Neural progenitor cell (in vitro differentiated cells): ENCODE measurements around the gene PTPN14. TPM values are rescaled to one million over a fixed set of nuclear protein-coding genes. Genes with fewer than 3 reads are reported as not detected.

Experiments used
- DNase-seq: peaks from one replicate; pipeline ENCODE4 v3.0.0-alpha.2; 2016; ENCODE audit warnings: low spot score
- H2AFZ ChIP-seq: fragments of 200-600 bp; sonication (generic); replicated peaks from 2 replicates; pipeline ENCODE4 v1.6.1; 2016; ENCODE audit warnings: antibody characterized with exemption
- H3F3A ChIP-seq: fragments of 200-600 bp; sonication (generic); 2 replicates; pipeline ENCODE4 v1.6.1; 2016; ENCODE audit warnings: antibody characterized with exemption, low read depth
- H3K27ac ChIP-seq: fragments of 200-600 bp; sonication (generic); 2 replicates; pipeline ENCODE4 v1.5.1; 2016; ENCODE audit warnings: mild to moderate bottlenecking
- H3K27me3 ChIP-seq: fragments of 200-600 bp; sonication (generic); 2 replicates; pipeline ENCODE4 v1.6.1; 2016; ENCODE audit warnings: mild to moderate bottlenecking, moderate library complexity
- H3K36me3 ChIP-seq: fragments of 200-600 bp; sonication (generic); 2 replicates; pipeline ENCODE4 v1.5.1; 2016
- H3K4me1 ChIP-seq: fragments of 200-600 bp; sonication (generic); 2 replicates; pipeline ENCODE4 v1.6.1; 2016; ENCODE audit warnings: mixed run types
- H3K4me2 ChIP-seq: fragments of 200-600 bp; sonication (generic); 2 replicates; pipeline ENCODE4 v1.6.1; 2016
- H3K4me3 ChIP-seq: fragments of 200-600 bp; sonication (generic); 2 replicates; pipeline ENCODE4 v1.5.1; 2016
- H3K79me2 ChIP-seq: fragments of 200-600 bp; sonication (generic); 2 replicates; pipeline ENCODE4 v1.6.1; 2016; ENCODE audit warnings: low read depth
- H3K9ac ChIP-seq: fragments of 200-600 bp; sonication (generic); 2 replicates; pipeline ENCODE4 v1.6.1; 2016
- H3K9me3 ChIP-seq: fragments of 200-600 bp; sonication (generic); 2 replicates; pipeline ENCODE4 v1.5.1; 2016; ENCODE audit warnings: low read depth
- H4K20me1 ChIP-seq: fragments of 200-600 bp; sonication (generic); 2 replicates; pipeline ENCODE4 v1.6.1; 2016; ENCODE audit warnings: low read depth
- H3K27ac Mint-ChIP-seq: 3 replicates; pipeline ENCODE4 v1.8.0; 2021; ENCODE audit warnings: mixed read lengths
- H3K27me3 Mint-ChIP-seq: 2 replicates; pipeline ENCODE4 v1.8.0; 2022; ENCODE audit warnings: low read depth, mild to moderate bottlenecking, inconsistent platforms, moderate library complexity, mixed read lengths; ENCODE audit not compliant: insufficient read depth
- H3K36me3 Mint-ChIP-seq: 3 replicates; pipeline ENCODE4 v1.8.0; 2021; ENCODE audit warnings: mixed read lengths
- H3K4me1 Mint-ChIP-seq: 3 replicates; pipeline ENCODE4 v1.8.0; 2021; ENCODE audit warnings: mixed read lengths
- H3K4me3 Mint-ChIP-seq: 3 replicates; pipeline ENCODE4 v1.8.0; 2021; ENCODE audit warnings: mild to moderate bottlenecking, moderate library complexity, mixed read lengths
- H3K9me3 Mint-ChIP-seq: 3 replicates; pipeline ENCODE4 v1.8.0; 2020; ENCODE audit warnings: mixed read lengths
- EZH2 ChIP-seq: fragments of 200-600 bp; sonication (generic); IDR thresholded peaks from 2 replicates; pipeline ENCODE4 v1.6.1; 2017; ENCODE audit warnings: antibody characterized with exemption, mild to moderate bottlenecking, moderate library complexity
- EZH2phosphoT487 ChIP-seq: fragments of 200-600 bp; sonication (generic); IDR thresholded peaks from 2 replicates; pipeline ENCODE4 v1.6.1; 2017; ENCODE audit warnings: antibody characterized with exemption
- total RNA-seq: library from RNA; depleted of rRNA; stranded (reverse); fragments of >200 nt; gene quantifications from 2 replicates; pipeline ENCODE4 v1.2.3, GENCODE V29; 2015; ENCODE audit warnings: low replicate concordance
- TF ChIP-seq, protein P1 (sequence below): fragments of 200-600 bp; sonication (generic); IDR thresholded peaks from 2 replicates; pipeline ENCODE4 v1.5.1; 2017; ENCODE audit warnings: antibody characterized with exemption, mild to moderate bottlenecking

The PTPN14 gene
- total RNA-seq, 1 donor from 2014 or later: 28.3 TPM

DNA sequence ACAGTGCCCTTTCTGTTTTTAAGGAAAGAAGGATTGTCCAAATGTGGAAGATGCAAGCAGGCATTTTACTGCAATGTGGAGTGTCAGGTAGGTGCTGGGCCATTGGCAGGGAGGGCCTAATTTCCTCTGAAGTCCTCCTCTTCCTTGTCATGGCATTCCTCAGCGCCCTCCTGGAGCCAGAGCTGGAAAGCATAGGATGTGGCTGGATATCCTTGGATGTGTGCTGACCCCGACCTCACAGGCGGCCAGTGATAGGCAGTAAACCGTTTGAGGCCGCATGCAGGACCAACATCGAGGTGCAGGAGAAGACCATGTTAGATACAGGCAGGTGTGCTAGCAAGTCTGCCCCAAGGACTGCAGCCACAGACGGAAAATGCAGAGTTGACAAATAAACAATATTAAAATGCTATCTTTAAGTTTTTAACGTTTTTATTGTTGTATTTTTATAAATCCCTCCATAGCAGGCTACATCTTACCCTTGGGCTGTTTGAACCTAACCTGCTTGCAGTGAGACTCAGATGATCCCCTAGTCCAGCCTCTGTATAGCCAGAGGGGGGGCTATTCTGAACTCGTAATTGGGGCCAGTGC, 246.1 kb downstream of the PTPN14 start:
- H3F3A ChIP-seq: no peaks in the 10 kb centered on the region
- H3K9ac ChIP-seq: no peak overlapping the region
- H4K20me1 ChIP-seq: peaks cover 2% of the 10 kb centered on the region
- H3K36me3 ChIP-seq: no peaks in the 10 kb centered on the region
- Mint-ChIP-seq H3K4me3 (no peak overlapping the region), H3K4me1 (peaks cover 28% of the 10 kb centered on the region), H3K36me3 (no peaks in the 10 kb centered on the region), H3K27ac (no peak overlapping the region), H3K27me3 (peaks cover 5% of the 10 kb centered on the region), H3K9me3 (no peaks in the 10 kb centered on the region)
- H3K4me3 ChIP-seq: no peak overlapping the region
- DNase-seq: no peak
- H3K27ac ChIP-seq: no peak overlapping the region
- TF ChIP-seq EZH2phosphoT487 (no peak), EZH2 (no peak)
- TF ChIP-seq, protein P1, sequence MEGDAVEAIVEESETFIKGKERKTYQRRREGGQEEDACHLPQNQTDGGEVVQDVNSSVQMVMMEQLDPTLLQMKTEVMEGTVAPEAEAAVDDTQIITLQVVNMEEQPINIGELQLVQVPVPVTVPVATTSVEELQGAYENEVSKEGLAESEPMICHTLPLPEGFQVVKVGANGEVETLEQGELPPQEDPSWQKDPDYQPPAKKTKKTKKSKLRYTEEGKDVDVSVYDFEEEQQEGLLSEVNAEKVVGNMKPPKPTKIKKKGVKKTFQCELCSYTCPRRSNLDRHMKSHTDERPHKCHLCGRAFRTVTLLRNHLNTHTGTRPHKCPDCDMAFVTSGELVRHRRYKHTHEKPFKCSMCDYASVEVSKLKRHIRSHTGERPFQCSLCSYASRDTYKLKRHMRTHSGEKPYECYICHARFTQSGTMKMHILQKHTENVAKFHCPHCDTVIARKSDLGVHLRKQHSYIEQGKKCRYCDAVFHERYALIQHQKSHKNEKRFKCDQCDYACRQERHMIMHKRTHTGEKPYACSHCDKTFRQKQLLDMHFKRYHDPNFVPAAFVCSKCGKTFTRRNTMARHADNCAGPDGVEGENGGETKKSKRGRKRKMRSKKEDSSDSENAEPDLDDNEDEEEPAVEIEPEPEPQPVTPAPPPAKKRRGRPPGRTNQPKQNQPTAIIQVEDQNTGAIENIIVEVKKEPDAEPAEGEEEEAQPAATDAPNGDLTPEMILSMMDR: no peak
- H2AFZ ChIP-seq: no peak overlapping the region
- H3K9me3 ChIP-seq: no peaks in the 10 kb centered on the region
- H3K79me2 ChIP-seq: no peaks in the 10 kb centered on the region
- no peak overlapping the region for H3K4me2 ChIP-seq
- no peaks in the 10 kb centered on the region for H3K27me3 ChIP-seq
- H3K4me1 ChIP-seq: peaks cover 22% of the 10 kb centered on the region

DNA sequence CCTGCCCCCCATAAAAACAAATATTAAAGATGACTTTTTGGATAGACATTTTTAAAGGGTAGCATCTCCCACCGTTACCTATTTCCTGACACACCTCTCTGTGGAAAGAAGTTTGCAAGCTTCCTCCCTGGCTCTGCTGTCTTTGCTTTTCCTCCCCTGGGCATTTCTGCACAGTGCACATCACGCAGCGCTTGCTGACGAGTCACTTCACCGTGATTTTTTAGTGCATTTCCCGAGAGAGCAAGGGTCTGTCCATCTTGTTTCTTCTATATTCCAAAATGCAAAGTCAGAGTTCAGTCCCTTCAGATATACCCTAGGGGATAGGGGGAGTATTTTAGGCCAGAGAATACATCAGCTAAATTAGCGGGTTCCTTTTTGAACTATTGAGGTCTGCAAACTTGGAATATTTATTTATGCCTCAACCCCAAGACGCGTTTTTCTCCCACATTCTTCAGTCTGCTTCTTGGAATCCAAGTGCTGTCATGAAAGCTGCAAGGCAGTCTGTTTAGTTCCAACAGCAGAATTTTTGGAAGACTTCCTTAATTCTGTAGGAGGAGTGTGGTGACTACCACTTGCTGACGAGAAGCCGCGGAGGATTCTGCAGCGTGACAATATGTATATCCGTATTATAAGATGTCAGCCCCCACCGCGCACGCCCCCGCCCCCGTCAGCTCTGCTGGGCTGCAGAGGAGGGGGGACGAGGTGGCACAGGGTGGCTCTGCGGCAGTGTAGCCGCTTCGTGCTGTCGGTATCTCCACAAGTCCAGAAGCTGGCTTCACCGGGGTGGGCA, 248.1 kb downstream of the PTPN14 start:
- Histone ChIP-seq H3K4me3 (no peak overlapping the region), H3K27ac (no peak overlapping the region), H4K20me1 (peaks cover 2% of the 10 kb centered on the region), H2AFZ (no peak overlapping the region), H3K79me2 (no peaks in the 10 kb centered on the region), H3K4me2 (no peak overlapping the region), H3K27me3 (no peaks in the 10 kb centered on the region), H3K36me3 (no peaks in the 10 kb centered on the region), H3F3A (no peaks in the 10 kb centered on the region), H3K4me1 (peaks cover 22% of the 10 kb centered on the region), H3K9ac (no peak overlapping the region), H3K9me3 (no peaks in the 10 kb centered on the region)
- DNase-seq: no peak
- peaks cover 2% of the 10 kb centered on the region for H3K9me3 Mint-ChIP-seq
- TF ChIP-seq, protein P1: no peak
- no peak for TF ChIP-seq EZH2
- TF ChIP-seq EZH2phosphoT487: no peak
- H3K36me3 Mint-ChIP-seq: no peaks in the 10 kb centered on the region
- H3K4me3 Mint-ChIP-seq: no peak overlapping the region
- H3K4me1 Mint-ChIP-seq: peaks cover 24% of the 10 kb centered on the region
- peaks cover 2% of the 10 kb centered on the region for H3K27me3 Mint-ChIP-seq
- H3K27ac Mint-ChIP-seq: no peak overlapping the region

DNA sequence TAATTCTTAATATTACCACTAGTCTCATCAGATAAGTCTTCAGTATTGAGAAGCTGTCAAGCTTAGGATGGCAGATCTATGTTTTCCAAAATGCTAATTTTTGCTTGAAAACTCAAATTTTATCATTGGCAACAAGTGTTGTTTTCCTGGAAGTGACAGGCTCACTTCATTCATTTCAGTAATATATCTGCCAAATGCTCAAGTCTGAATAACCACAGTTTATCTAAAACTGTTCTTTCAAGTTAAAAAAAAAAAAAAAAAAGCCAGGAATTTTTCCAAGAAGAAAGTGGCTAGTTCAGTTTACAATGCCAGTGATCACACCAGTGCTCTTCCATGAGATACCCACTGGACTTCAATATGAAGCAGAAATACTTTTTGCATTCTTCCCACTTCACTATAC, 249.9 kb downstream of the PTPN14 start:
- no peaks in the 10 kb centered on the region for H3K36me3 ChIP-seq
- no peaks in the 10 kb centered on the region for H3K9me3 ChIP-seq
- peaks cover 2% of the 10 kb centered on the region for H4K20me1 ChIP-seq
- peaks cover 16% of the 10 kb centered on the region for H3K4me1 ChIP-seq
- Mint-ChIP-seq H3K9me3 (peaks cover 3% of the 10 kb centered on the region), H3K27ac (no peak overlapping the region), H3K36me3 (no peaks in the 10 kb centered on the region), H3K4me1 (peaks cover 29% of the 10 kb centered on the region), H3K4me3 (no peak overlapping the region), H3K27me3 (peaks cover 2% of the 10 kb centered on the region)
- H3K27ac ChIP-seq: no peak overlapping the region
- no peaks in the 10 kb centered on the region for H3K79me2 ChIP-seq
- H2AFZ ChIP-seq: no peak overlapping the region
- no peaks in the 10 kb centered on the region for H3F3A ChIP-seq
- no peak overlapping the region for H3K4me2 ChIP-seq
- TF ChIP-seq EZH2phosphoT487: no peak
- no peak for TF ChIP-seq EZH2
- TF ChIP-seq, protein P1: no peak
- H3K27me3 ChIP-seq: no peaks in the 10 kb centered on the region
- no peak for DNase-seq
- H3K4me3 ChIP-seq: no peak overlapping the region
- no peak overlapping the region for H3K9ac ChIP-seq
